ENCODE measurements around the gene CHID1. TPM values are rescaled to one million over a fixed set of nuclear protein-coding genes. Genes with fewer than 3 reads are reported as not detected.

The CHID1 gene
- total RNA-seq, 2 experiments from 2014 or later = 51.8 to 56.3 TPM

DNA sequence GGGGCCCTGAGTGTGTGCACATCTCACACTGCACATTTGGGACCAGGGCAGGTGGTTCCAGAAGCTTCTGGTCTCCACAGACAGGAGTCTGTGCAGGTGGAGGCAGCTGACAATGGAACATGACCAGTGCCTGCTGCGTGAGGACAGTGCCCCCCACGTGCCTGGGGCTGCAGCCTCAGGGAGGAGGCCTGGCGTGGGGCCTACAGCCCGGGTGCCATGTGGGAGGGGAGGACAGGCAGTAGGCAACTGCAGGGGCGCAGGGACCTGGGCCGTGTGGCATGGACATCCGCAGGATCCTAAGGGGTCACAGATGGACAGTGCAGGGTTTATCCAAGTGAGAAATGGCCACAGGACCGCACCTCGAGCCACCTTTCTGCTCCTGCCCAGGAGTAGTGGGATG lies 39.1 kb downstream of the CHID1 start:
- CTCF ChIA-PET = no interaction called here
- H3K4me1 Mint-ChIP-seq (ENCODE audit: low read depth) = no peaks in the 10 kb centered on the region
- no peak for DNase-seq
- H3K4me3 Mint-ChIP-seq = no peak overlapping the region
- no peak overlapping the region for H3K27ac Mint-ChIP-seq
- H3K27me3 Mint-ChIP-seq (ENCODE audit: low read depth) = no peaks in the 10 kb centered on the region
- peaks cover 10% of the 10 kb centered on the region for H3K36me3 Mint-ChIP-seq (ENCODE audit: low read depth)
- intact Hi-C loops (cut with micrococcal nuclease) = no loop called here
- H3K9me3 Mint-ChIP-seq = no peaks in the 10 kb centered on the region

DNA sequence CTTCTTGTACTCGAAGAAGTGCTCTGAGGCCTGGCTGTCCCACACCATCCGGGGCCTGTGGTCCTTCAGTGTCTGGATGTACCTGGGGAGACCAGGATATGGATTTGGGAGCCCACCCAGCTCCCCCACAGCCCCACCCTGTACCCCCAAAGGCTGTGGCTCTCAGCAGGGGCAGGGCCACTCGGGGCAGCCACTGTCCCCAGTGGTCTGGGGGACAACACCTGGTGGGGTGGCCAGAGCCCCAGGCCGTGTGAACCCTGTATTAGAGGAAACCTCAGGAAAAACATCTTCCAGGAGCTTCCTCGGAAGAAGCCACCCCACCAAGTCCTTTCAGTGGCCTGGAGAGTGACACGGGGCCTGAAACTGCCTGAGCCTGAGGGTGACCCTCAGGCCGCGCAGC lies 40.2 kb downstream of the CHID1 start:
- H3K4me3 Mint-ChIP-seq = no peak overlapping the region
- H3K36me3 Mint-ChIP-seq (ENCODE audit: low read depth) = peaks cover 6% of the 10 kb centered on the region
- no peaks in the 10 kb centered on the region for H3K9me3 Mint-ChIP-seq
- DNase-seq = no peak
- H3K27me3 Mint-ChIP-seq (ENCODE audit: low read depth) = no peaks in the 10 kb centered on the region
- intact Hi-C loops (cut with micrococcal nuclease) = no loop called here
- H3K4me1 Mint-ChIP-seq (ENCODE audit: low read depth) = no peaks in the 10 kb centered on the region
- CTCF ChIA-PET = no interaction called here
- no peak overlapping the region for H3K27ac Mint-ChIP-seq

DNA sequence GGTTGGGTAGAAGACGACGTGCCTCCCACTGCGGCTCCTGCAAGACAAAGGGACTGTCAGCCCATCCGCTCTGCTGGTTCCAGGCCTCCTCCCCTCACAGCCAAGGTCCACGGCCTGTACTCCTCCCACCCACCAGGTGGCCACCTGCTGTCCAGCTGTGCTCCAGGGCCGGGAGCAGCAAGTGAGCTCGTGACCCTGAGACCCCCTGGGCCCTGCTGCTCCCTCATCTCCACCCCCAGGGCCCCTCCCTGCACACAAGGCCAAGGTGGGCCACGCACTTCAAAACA lies 40.5 kb downstream of the CHID1 start:
- no peak for DNase-seq
- Mint-ChIP-seq H3K27ac (no peak overlapping the region), H3K36me3 (ENCODE audit: low read depth) (peaks cover 6% of the 10 kb centered on the region), H3K27me3 (ENCODE audit: low read depth) (no peaks in the 10 kb centered on the region), H3K4me1 (ENCODE audit: low read depth) (no peaks in the 10 kb centered on the region), H3K4me3 (no peak overlapping the region), H3K9me3 (no peaks in the 10 kb centered on the region)
- intact Hi-C loops (cut with micrococcal nuclease) = no loop called here
- CTCF ChIA-PET = no interaction called here

DNA sequence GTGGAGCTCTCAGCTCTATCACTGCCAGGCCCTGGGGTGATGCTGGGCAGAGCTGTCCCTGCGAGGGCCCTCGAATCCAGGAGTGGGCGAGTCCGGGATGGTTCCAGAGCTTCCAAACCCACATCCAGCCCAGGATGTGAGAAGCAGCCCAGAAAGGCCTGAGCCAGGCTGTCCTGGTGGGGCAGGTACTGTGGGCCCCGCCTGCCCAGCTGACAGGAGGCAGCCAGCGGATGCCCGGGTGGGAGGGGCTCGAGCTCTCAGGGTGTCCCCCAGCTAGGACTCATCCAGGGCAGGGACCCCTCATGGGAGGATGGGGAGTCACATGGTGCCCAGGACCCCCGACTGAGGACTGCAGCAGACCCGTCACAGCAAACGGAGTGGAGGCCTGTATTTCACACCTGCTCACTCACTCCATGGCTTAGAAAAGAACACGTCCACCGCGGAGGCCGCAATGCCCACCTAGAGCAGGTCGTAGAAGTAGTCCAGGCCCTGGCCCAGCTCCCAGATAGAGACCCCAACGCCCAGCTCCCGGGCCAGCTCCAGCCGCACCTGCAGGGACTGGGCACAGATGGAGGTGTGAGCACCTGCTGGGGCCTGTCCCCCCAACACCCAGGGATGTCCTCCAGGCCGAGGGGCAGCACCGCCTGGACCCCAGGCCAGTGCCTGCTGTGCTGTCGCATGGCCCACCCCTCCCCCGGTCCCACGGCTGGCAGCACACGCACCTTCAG lies 41.0 kb downstream of the CHID1 start:
- DNase-seq = no peak
- CTCF ChIA-PET = no interaction called here
- no peak overlapping the region for H3K27ac Mint-ChIP-seq
- H3K9me3 Mint-ChIP-seq = no peaks in the 10 kb centered on the region
- H3K4me3 Mint-ChIP-seq = no peak overlapping the region
- H3K4me1 Mint-ChIP-seq (ENCODE audit: low read depth) = no peaks in the 10 kb centered on the region
- peaks cover 6% of the 10 kb centered on the region for H3K36me3 Mint-ChIP-seq (ENCODE audit: low read depth)
- intact Hi-C loops (cut with micrococcal nuclease) = no loop called here
- no peaks in the 10 kb centered on the region for H3K27me3 Mint-ChIP-seq (ENCODE audit: low read depth)

DNA sequence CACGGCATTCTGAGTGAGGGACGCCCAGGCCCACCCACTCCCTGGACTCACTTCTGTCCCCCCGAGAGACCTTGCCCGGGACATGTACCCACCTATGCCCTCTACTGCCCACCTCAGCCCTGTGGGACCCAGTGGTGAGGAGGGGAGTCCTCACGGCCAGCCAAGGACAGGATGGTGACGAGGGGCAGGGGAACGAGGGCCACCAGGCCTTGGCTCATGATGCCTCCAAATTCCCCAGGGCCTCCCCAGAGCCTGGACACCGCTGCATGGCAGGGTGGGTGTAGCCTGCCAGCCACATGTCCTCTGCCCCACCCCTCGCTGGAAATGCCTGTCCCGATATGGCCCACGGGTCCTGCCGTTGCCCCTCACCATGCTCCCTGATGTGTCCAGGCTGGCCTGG lies 41.8 kb downstream of the CHID1 start:
- CTCF ChIA-PET = no interaction called here
- intact Hi-C loops (cut with micrococcal nuclease) = no loop called here
- no peaks in the 10 kb centered on the region for H3K4me1 Mint-ChIP-seq (ENCODE audit: low read depth)

DNA sequence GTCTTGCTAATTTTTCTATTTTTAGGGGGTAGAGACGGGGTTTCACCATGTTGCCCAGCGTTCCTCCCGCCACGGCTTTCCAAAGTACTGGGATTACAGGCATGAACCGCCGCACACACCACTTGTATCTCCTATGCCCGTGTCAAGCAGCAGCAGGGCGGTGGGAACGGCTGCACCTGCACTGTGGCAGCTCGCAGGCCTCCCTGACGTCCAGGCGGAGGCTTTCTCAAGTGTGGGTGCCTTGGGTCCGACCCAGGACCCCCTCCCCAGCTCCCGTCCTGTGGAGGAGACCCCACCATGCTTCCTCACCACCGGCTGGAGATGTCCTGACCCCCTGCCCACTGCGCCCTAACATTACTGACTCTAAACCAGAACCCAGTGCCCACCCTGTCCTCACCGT lies 42.2 kb downstream of the CHID1 start:
- no peaks in the 10 kb centered on the region for H3K4me1 Mint-ChIP-seq (ENCODE audit: low read depth)
- intact Hi-C loops (cut with micrococcal nuclease) = no loop called here
- no peaks in the 10 kb centered on the region for H3K9me3 Mint-ChIP-seq
- H3K36me3 Mint-ChIP-seq (ENCODE audit: low read depth) = peaks cover 1% of the 10 kb centered on the region
- no peaks in the 10 kb centered on the region for H3K27me3 Mint-ChIP-seq (ENCODE audit: low read depth)
- H3K4me3 Mint-ChIP-seq = no peak overlapping the region
- CTCF ChIA-PET = no interaction called here
- no peak overlapping the region for H3K27ac Mint-ChIP-seq
- DNase-seq = no peak

More for the DNA sequence above, 41.8 kb downstream of the CHID1 start:
- H3K4me3 Mint-ChIP-seq = no peak overlapping the region
- no peak for DNase-seq
- no peak overlapping the region for H3K27ac Mint-ChIP-seq
- H3K9me3 Mint-ChIP-seq = no peaks in the 10 kb centered on the region
- peaks cover 5% of the 10 kb centered on the region for H3K36me3 Mint-ChIP-seq (ENCODE audit: low read depth)
- H3K27me3 Mint-ChIP-seq (ENCODE audit: low read depth) = no peaks in the 10 kb centered on the region

DNA sequence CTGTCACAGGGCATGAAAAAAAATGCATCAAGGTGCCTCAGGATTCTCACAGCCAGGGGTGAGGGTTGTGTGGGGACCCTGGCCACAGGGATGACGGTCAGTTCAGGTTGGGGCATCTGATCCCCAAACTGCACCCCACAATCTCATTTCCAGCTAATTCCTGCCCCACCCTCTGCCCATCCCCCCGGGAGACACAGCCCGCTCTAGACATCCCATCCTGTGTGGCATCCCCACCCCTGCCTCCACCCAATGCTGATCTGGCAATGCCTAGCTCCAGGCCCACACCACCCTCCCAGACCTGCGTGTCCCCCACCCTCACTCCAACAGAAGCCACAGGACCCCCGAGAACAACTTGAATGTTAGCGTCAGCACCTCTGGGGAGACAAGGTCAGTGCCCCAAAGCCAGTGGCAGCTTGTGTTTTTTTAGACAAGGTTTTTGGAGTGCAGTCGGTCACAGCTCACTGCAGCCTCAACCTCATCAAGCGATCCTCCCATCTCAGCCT lies 42.7 kb downstream of the CHID1 start:
- Mint-ChIP-seq H3K4me3 (no peak overlapping the region), H3K27ac (no peak overlapping the region), H3K4me1 (ENCODE audit: low read depth) (no peaks in the 10 kb centered on the region), H3K9me3 (no peaks in the 10 kb centered on the region), H3K36me3 (ENCODE audit: low read depth) (peaks cover 1% of the 10 kb centered on the region), H3K27me3 (ENCODE audit: low read depth) (no peaks in the 10 kb centered on the region)
- CTCF ChIA-PET = interaction anchor here (1.1 kb wide), 1 partner anchor 19 kb away, joined by 3 read pairs; no protein-coding TSS in a partner anchor
- no peak for DNase-seq
- intact Hi-C loops (cut with micrococcal nuclease) = no loop called here

DNA sequence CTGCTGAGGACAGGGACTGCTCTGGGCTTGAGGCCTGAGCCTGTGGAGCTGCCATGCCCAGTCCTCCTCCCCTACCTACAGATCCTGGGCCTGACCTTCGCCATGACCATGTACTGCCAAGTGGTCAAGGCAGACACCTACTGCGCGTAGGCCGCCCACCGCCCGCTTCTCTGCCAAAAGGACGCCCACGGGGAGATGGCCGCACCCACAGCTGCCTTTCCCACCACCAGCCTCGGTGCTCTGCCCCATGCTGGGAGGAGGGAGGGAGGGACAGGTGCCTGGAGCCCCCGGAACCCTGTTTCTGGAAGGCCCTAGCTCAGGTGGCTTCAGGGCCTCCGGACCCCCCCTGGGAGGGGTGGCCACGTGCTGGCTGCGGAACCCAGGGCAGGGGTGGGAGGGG lies 44.1 kb downstream of the CHID1 start:
- DNase-seq = no peak
- Mint-ChIP-seq H3K36me3 (ENCODE audit: low read depth) (no peaks in the 10 kb centered on the region), H3K27me3 (ENCODE audit: low read depth) (no peaks in the 10 kb centered on the region), H3K4me3 (no peak overlapping the region), H3K4me1 (ENCODE audit: low read depth) (no peaks in the 10 kb centered on the region), H3K27ac (no peak overlapping the region), H3K9me3 (no peaks in the 10 kb centered on the region)
- intact Hi-C loops (cut with micrococcal nuclease) = no loop called here
- CTCF ChIA-PET = no interaction called here

DNA sequence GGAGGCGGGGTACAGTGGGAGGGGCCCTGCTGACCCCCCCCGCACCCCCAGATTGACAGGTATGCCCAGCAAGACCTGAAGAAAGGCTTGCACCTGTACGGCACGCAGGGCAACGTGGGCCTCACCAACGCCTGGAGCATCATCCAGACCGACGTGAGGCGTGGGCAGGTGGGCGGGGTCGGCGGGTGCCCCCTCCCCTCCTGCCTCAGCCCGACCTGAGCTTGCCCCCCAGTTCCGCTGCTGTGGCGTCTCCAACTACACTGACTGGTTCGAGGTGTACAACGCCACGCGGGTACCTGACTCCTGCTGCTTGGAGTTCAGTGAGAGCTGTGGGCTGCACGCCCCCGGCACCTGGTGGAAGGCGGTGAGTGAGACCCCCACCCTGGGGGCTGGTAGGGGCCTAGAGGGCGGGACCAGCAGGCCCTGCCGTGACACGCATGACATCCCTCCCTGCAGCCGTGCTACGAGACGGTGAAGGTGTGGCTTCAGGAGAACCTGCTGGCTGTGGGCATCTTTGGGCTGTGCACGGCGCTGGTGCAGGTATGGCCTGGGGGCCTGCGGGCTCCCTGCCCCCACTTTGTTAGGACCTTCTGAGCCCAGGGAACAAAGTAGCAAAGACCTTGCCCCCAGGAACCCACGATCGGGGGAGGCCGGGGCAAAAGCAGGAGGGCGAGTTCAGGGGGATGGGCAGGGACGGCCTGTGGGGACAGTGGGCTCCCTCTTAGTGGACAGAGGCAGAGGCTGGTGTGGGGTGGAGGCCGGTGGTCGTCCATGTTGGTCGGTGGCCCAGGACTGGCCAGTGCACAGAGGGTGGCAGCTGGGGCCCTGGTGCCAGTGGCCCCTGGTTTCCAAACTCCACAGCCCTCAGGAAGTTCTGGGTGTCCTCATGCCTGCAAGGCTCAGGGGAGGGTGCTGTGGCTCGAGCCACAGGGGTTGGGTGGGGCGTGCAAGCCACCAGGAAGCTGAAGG lies 44.9 kb downstream of the CHID1 start:
- no peak for DNase-seq
- no peak overlapping the region for H3K4me3 Mint-ChIP-seq
- CTCF ChIA-PET = no interaction called here
- H3K27me3 Mint-ChIP-seq (ENCODE audit: low read depth) = no peaks in the 10 kb centered on the region
- H3K4me1 Mint-ChIP-seq (ENCODE audit: low read depth) = no peaks in the 10 kb centered on the region
- intact Hi-C loops (cut with micrococcal nuclease) = no loop called here
- no peaks in the 10 kb centered on the region for H3K36me3 Mint-ChIP-seq (ENCODE audit: low read depth)
- no peak overlapping the region for H3K27ac Mint-ChIP-seq
- H3K9me3 Mint-ChIP-seq = no peaks in the 10 kb centered on the region

DNA sequence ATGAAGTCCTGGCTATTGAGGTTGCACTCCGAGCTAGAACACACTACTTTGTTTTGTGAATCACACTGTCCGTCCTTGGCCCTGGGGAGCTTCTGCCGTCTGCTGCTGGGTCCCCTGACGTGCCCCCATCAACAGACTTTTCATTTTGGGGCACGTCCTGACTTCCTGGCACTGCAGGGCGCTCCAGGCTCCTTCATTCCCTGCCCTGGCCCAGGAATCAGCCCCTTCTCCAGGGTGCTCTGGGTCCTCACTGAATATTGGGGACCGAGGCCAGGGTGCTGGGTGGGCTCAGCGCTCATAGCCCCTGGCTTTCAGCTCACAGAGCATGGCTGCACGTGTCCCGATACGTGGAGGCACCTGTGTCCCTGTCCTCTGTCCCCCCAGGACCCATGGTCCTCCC lies 45.7 kb downstream of the CHID1 start:
- H3K27me3 Mint-ChIP-seq (ENCODE audit: low read depth) = no peaks in the 10 kb centered on the region
- no peaks in the 10 kb centered on the region for H3K36me3 Mint-ChIP-seq (ENCODE audit: low read depth)
- H3K9me3 Mint-ChIP-seq = no peaks in the 10 kb centered on the region
- intact Hi-C loops (cut with micrococcal nuclease) = no loop called here
- DNase-seq = no peak
- no peak overlapping the region for H3K27ac Mint-ChIP-seq
- CTCF ChIA-PET = no interaction called here
- no peak overlapping the region for H3K4me3 Mint-ChIP-seq
- H3K4me1 Mint-ChIP-seq (ENCODE audit: low read depth) = no peaks in the 10 kb centered on the region

DNA sequence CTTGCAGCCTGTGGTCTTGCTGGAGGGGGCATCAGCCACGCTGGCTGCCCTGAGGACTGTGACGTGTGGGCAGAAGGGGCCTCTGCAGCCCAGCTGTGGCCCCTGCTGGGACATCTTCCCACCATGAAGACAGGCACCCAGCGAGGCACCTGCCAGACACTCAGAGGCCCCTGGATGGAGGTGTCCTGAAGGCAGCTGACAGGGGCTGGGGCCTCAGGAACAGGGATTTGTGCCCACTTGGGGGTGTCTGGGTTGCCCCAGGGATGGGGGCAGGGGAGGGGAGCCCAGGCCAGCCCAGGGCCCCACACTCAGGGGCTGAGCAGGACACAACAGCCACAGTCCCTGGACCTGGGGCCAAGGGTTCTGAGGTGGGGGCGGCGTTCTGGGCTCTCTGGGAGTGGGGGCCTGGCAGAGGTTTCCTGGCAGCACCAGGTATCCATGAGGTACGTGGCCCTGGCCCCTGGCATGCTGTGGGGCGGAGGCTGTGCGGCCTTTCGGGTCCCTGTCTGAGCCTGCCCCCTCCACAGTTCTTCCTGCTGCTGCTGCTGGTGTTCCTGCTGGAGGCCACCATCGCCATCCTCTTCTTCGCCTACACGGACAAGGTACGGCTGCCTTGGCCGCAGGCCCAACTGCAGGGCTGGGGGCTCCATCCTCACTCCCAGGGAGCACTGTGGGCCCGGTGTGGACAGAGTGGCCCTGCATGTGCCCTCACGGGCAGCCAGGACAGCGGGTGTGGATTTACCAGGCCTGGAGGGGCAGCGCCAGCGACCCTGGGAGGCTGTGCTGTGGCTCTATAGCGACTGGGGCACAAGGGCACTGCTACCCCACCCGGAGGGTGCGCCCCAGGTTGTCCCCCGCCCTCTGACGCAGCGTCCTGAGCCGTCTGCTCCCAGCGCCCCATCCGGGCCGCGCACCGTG lies 46.4 kb downstream of the CHID1 start:
- no peaks in the 10 kb centered on the region for H3K36me3 Mint-ChIP-seq (ENCODE audit: low read depth)
- CTCF ChIA-PET = interaction anchor here (1.3 kb wide), 1 partner anchor 16 kb away, joined by 6 read pairs; no protein-coding TSS in a partner anchor
- no peaks in the 10 kb centered on the region for H3K4me1 Mint-ChIP-seq (ENCODE audit: low read depth)
- intact Hi-C loops (cut with micrococcal nuclease) = no loop called here
- no peaks in the 10 kb centered on the region for H3K27me3 Mint-ChIP-seq (ENCODE audit: low read depth)
- DNase-seq = no peak
- H3K4me3 Mint-ChIP-seq = no peak overlapping the region
- no peaks in the 10 kb centered on the region for H3K9me3 Mint-ChIP-seq
- no peak overlapping the region for H3K27ac Mint-ChIP-seq
